Activated naive CD4-positive, alpha-beta T cell treated with anti-CD3 and anti-CD28 coated beads, Interleukin-2, amount 50 U/mL, for 24 hours (primary cell): ENCODE results near the gene HORMAD2.
A peak's percentile ranks its signal among the peaks of the same experiment; 100 is the strongest.

ENCODE experiments used
- H3K27ac Mint-ChIP-seq: one replicate; pipeline ENCODE4 v1.8.0; 2021; ENCODE audit warnings: mild to moderate bottlenecking, mixed read lengths
- H3K27me3 Mint-ChIP-seq: one replicate; pipeline ENCODE4 v1.8.0; 2021; ENCODE audit warnings: mixed read lengths
- H3K36me3 Mint-ChIP-seq: one replicate; pipeline ENCODE4 v1.8.0; 2021; ENCODE audit warnings: mixed read lengths
- H3K4me1 Mint-ChIP-seq: one replicate; pipeline ENCODE4 v1.8.0; 2021; ENCODE audit warnings: mixed read lengths
- H3K4me3 Mint-ChIP-seq: one replicate; pipeline ENCODE4 v1.8.0; 2021; ENCODE audit warnings: mild to moderate bottlenecking, mixed read lengths
- H3K9me3 Mint-ChIP-seq: one replicate; pipeline ENCODE4 v1.8.0; 2021; ENCODE audit warnings: mixed read lengths

The HORMAD2 gene

DNA sequence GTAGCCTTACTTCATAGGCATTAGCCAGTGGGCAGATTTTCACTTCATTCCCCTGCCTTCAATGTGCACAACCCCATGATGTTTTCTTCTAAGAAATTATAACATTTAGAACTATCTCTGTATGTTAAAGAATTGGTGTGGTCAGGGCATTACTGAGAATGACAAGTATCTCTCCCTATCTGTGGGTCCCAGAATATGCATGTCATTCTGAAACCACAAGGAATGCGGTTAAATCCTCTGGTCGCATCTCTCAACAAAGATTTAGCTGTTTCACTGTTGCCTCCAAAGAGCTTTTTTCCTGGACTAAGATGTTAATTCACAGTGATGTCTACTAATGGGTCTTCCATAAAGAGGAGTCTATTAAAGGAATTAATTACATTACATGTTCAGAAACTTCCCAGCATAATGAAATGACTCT lies 103.6 kb downstream of the HORMAD2 start:
- peak overlapping the region; percentile 23 for H3K4me3 Mint-ChIP-seq
- peaks cover 69% of the 10 kb centered on the region for H3K4me1 Mint-ChIP-seq
- no peaks in the 10 kb centered on the region for H3K27me3 Mint-ChIP-seq

GRCh38 chr22:30185129-30185528 lies 104.9 kb downstream of the HORMAD2 start:
- H3K27me3 Mint-ChIP-seq, result no peaks in the 10 kb centered on the region
- peaks cover 61% of the 10 kb centered on the region for H3K4me1 Mint-ChIP-seq
- no peaks in the 10 kb centered on the region for H3K36me3 Mint-ChIP-seq
- peak overlapping the region; percentile 33 for H3K4me3 Mint-ChIP-seq
- no peaks in the 10 kb centered on the region for H3K9me3 Mint-ChIP-seq
- peak overlapping the region; percentile 84 for H3K27ac Mint-ChIP-seq

More for the DNA sequence above, 103.6 kb downstream of the HORMAD2 start:
- Mint-ChIP-seq H3K27ac (peak overlapping the region; percentile 82), H3K36me3 (no peaks in the 10 kb centered on the region), H3K9me3 (no peaks in the 10 kb centered on the region)

GRCh38 chr22:30185549-30185948 lies 105.3 kb downstream of the HORMAD2 start:
- no peaks in the 10 kb centered on the region for H3K36me3 Mint-ChIP-seq
- no peaks in the 10 kb centered on the region for H3K27me3 Mint-ChIP-seq
- H3K4me3 Mint-ChIP-seq, result no peak overlapping the region
- peak overlapping the region; percentile 10 for H3K27ac Mint-ChIP-seq
- no peaks in the 10 kb centered on the region for H3K9me3 Mint-ChIP-seq
- H3K4me1 Mint-ChIP-seq, result peaks cover 64% of the 10 kb centered on the region

GRCh38 chr22:30186041-30186440 lies 105.8 kb downstream of the HORMAD2 start:
- H3K27me3 Mint-ChIP-seq, result no peaks in the 10 kb centered on the region
- no peaks in the 10 kb centered on the region for H3K9me3 Mint-ChIP-seq
- H3K36me3 Mint-ChIP-seq, result no peaks in the 10 kb centered on the region
- H3K4me3 Mint-ChIP-seq, result no peak overlapping the region
- H3K4me1 Mint-ChIP-seq, result peaks cover 69% of the 10 kb centered on the region
- H3K27ac Mint-ChIP-seq, result no peak overlapping the region

DNA sequence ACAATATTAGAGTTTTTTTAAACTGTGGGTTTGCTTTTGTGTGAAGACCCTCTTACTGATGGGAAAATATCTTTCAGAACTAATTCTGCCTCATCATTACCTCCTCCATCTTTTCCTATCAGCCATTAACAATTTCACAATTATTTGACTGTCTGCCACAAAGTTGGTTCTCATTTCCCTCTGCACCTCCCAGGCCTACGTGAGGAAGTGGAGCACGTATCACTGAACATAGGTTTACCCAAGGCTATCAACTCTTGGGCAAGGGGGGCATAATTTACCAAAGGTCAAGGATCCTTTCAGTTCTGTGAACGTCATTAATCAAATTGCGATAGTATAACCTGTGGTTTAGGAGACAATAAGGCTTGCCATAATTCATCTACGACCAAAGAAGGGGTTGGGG lies 106.2 kb downstream of the HORMAD2 start:
- no peaks in the 10 kb centered on the region for H3K36me3 Mint-ChIP-seq
- no peaks in the 10 kb centered on the region for H3K9me3 Mint-ChIP-seq
- H3K4me3 Mint-ChIP-seq, result peak overlapping the region; percentile 52
- no peaks in the 10 kb centered on the region for H3K27me3 Mint-ChIP-seq
- peak overlapping the region; percentile 55 for H3K27ac Mint-ChIP-seq
- H3K4me1 Mint-ChIP-seq, result peaks cover 67% of the 10 kb centered on the region

GRCh38 chr22:30187094-30187493 lies 106.8 kb downstream of the HORMAD2 start:
- no peak overlapping the region for H3K4me3 Mint-ChIP-seq
- no peaks in the 10 kb centered on the region for H3K27me3 Mint-ChIP-seq
- no peak overlapping the region for H3K27ac Mint-ChIP-seq
- H3K9me3 Mint-ChIP-seq, result no peaks in the 10 kb centered on the region
- peaks cover 67% of the 10 kb centered on the region for H3K4me1 Mint-ChIP-seq
- H3K36me3 Mint-ChIP-seq, result no peaks in the 10 kb centered on the region

DNA sequence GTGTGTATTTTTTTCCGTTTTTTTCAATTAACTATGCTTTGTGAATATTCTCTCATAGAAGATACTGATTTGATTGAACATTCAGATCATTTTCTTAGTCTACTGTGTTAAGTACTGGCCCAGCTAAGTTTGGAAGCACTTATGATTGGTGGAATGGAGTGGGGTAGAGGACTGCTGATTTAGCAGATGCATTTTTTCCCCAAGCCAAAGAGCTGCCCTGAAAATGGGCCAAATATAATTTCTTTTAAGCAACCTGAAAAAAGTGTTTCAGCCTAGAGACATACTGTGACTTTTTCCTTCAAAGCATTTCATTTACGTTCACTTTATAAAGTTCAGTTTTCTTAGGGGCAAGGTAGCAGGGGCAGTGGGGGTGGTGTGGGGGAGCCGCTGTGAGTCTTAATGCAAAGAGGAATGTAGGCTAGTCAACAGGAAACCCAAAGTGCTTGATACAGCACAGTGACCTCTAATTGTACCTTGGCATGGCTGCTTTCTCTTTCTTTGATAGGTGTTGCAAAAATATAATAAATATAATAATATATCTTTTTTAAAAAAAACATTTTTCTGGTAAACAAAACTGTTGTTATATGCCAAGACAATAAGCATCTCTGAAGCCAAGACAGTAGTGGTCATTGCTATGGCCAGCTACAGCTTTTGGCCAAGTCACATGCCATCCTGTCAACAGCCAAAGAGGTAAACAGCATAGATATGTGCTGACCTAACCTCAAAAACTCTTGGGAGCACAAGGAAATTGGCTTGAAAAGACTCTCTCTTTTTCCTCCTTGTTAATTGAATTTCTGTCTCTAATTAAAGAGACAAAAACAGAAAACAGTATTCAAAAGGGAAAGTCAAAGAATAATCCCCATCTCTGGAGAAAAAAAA lies 107.5 kb downstream of the HORMAD2 start:
- Mint-ChIP-seq H3K27me3 (no peaks in the 10 kb centered on the region), H3K4me3 (no peak overlapping the region), H3K36me3 (no peaks in the 10 kb centered on the region), H3K27ac (no peak overlapping the region), H3K4me1 (peaks cover 73% of the 10 kb centered on the region), H3K9me3 (no peaks in the 10 kb centered on the region)

GRCh38 chr22:30188911-30189310 lies 108.6 kb downstream of the HORMAD2 start:
- Mint-ChIP-seq H3K36me3 (no peaks in the 10 kb centered on the region), H3K9me3 (no peaks in the 10 kb centered on the region), H3K27me3 (no peaks in the 10 kb centered on the region), H3K4me3 (no peak overlapping the region), H3K27ac (peak overlapping the region; percentile 33), H3K4me1 (peaks cover 71% of the 10 kb centered on the region)

GRCh38 chr22:30190574-30190973 lies 110.3 kb downstream of the HORMAD2 start:
- no peak overlapping the region for H3K4me3 Mint-ChIP-seq
- no peak overlapping the region for H3K27ac Mint-ChIP-seq
- no peaks in the 10 kb centered on the region for H3K36me3 Mint-ChIP-seq
- H3K27me3 Mint-ChIP-seq, result no peaks in the 10 kb centered on the region
- H3K9me3 Mint-ChIP-seq, result no peaks in the 10 kb centered on the region
- H3K4me1 Mint-ChIP-seq, result peaks cover 58% of the 10 kb centered on the region

GRCh38 chr22:30191040-30191701 lies 110.9 kb downstream of the HORMAD2 start:
- no peaks in the 10 kb centered on the region for H3K36me3 Mint-ChIP-seq
- no peak overlapping the region for H3K4me3 Mint-ChIP-seq
- H3K4me1 Mint-ChIP-seq, result peaks cover 60% of the 10 kb centered on the region
- no peaks in the 10 kb centered on the region for H3K9me3 Mint-ChIP-seq
- peak overlapping the region; percentile 14 for H3K27ac Mint-ChIP-seq
- H3K27me3 Mint-ChIP-seq, result no peaks in the 10 kb centered on the region

- H3K4me1 Mint-ChIP-seq, result peaks cover 60% of the 10 kb centered on the region
- no peak overlapping the region for H3K4me3 Mint-ChIP-seq
- no peak overlapping the region for H3K27ac Mint-ChIP-seq
- no peaks in the 10 kb centered on the region for H3K9me3 Mint-ChIP-seq
- H3K27me3 Mint-ChIP-seq, result no peaks in the 10 kb centered on the region
- H3K36me3 Mint-ChIP-seq, result no peaks in the 10 kb centered on the region
Observed at GRCh38 chr22:30192427-30192826, 112.2 kb downstream of the HORMAD2 start.

DNA sequence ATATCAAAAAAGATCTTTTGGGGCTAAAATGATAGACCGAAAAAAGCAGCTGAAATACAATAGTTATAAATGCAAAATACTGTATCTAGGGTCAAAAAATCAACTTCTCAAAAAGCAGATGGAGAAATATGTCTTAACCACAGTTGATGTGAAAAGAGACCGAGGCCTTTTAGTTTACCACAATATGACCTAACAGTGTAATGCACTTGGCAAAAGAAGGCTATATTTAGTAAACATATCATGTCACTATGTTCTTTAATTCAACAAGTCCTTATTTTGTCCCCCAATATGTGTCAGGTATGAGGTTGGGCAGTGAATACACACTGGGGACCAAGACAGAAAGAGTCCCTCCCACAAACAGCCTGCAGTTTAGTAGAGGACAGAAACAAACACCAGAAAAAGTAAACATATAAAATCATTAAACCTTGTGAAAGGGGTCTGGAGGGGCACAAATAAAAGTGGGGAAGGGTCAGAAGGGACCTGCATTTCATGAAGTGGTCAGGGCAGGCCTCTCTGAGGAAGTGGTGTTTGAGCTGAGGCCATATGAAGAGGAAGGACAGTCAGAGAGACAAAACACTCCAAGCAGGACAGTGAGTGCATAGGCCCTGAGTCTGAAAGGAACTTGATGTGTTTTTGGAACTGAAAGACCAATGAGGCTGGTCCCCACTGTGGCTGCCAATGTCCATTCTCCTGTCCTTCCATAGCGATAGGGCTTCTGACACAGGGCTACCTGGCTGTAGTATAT lies 112.9 kb downstream of the HORMAD2 start:
- H3K4me3 Mint-ChIP-seq, result no peak overlapping the region

DNA sequence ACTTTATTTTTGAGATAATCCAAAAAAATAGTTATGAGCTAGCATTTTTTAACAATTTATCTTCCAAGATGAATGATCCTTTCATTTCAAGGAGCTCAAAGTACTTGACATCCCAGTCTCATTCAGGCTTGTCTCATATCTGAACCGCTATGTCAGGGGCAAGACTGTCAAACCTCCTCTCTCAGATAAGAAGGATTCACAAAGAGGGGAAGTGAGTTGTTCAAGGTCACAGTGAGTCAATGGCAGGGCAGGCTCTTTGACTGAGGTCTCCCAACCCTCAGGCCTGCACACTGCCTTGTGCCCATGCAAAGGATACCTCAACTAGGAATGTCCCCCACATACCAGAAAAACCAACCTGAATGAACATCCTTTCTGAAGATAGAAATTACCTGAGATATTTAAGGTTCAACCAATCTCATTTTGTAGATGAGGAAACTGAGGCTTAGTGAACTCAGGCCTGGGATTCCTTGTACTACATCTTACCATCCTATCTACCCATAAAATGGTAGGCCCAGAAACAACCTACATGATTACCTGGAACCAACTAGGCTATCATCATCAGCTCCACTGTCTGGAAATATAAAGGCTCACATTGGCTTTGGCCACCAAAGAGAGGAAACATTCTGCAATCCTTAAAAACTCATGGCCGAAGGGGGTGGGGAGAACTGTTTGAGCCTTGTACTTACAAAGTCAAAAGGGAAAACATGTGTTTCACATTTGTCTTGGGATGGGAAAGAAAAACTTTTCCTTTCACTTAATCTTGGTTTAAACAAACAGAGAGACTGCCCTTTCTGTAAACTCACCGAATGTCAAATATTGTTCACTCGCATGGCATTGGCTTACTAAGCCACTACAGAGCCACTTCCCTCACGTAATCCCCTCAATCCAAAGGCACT lies 115.2 kb downstream of the HORMAD2 start:
- Mint-ChIP-seq H3K27me3 (no peaks in the 10 kb centered on the region), H3K36me3 (no peaks in the 10 kb centered on the region), H3K4me1 (peaks cover 52% of the 10 kb centered on the region), H3K9me3 (no peaks in the 10 kb centered on the region), H3K4me3 (peak overlapping the region; percentile 19), H3K27ac (peak overlapping the region; percentile 41)

More for the DNA sequence above, 112.9 kb downstream of the HORMAD2 start:
- Mint-ChIP-seq H3K27me3 (no peaks in the 10 kb centered on the region), H3K36me3 (no peaks in the 10 kb centered on the region), H3K4me1 (peaks cover 55% of the 10 kb centered on the region), H3K27ac (peak overlapping the region; percentile 56), H3K9me3 (no peaks in the 10 kb centered on the region)

- peak overlapping the region; percentile 19 for H3K4me3 Mint-ChIP-seq
- H3K4me1 Mint-ChIP-seq, result peaks cover 44% of the 10 kb centered on the region
- peak overlapping the region; percentile 86 for H3K27ac Mint-ChIP-seq
- H3K36me3 Mint-ChIP-seq, result no peaks in the 10 kb centered on the region
- no peaks in the 10 kb centered on the region for H3K27me3 Mint-ChIP-seq
- H3K9me3 Mint-ChIP-seq, result no peaks in the 10 kb centered on the region
Observed at GRCh38 chr22:30196141-30196879, 116.0 kb downstream of the HORMAD2 start.
